GM12892 (cell line): ENCODE measurements around the gene EPN1.

Experiments
- DNase-seq: peaks from one replicate; pipeline ENCODE4 v3.0.0; 2011; ENCODE audit not compliant: insufficient read length
- FAIRE-seq: peaks from 2 replicates; lab custom pipeline; 2011; peaks lifted over from hg19 to GRCh38; lab: Jason Lieb, UNC
- POLR2A ChIP-seq: IDR thresholded peaks from 2 replicates; pipeline ENCODE4 v1.6.1; 2011; ENCODE audit warnings: low read depth, low read length, control low read depth
- POLR2AphosphoS5 ChIP-seq: IDR thresholded peaks from 2 replicates; pipeline ENCODE4 v1.6.1; 2011; ENCODE audit warnings: low read depth, low read length, control low read depth
- TAF1 ChIP-seq: IDR thresholded peaks from 2 replicates; pipeline ENCODE4 v1.6.1; 2011; ENCODE audit warnings: low read depth, mild to moderate bottlenecking, control low read depth, low read length, borderline replicate concordance

Gene EPN1

DNA sequence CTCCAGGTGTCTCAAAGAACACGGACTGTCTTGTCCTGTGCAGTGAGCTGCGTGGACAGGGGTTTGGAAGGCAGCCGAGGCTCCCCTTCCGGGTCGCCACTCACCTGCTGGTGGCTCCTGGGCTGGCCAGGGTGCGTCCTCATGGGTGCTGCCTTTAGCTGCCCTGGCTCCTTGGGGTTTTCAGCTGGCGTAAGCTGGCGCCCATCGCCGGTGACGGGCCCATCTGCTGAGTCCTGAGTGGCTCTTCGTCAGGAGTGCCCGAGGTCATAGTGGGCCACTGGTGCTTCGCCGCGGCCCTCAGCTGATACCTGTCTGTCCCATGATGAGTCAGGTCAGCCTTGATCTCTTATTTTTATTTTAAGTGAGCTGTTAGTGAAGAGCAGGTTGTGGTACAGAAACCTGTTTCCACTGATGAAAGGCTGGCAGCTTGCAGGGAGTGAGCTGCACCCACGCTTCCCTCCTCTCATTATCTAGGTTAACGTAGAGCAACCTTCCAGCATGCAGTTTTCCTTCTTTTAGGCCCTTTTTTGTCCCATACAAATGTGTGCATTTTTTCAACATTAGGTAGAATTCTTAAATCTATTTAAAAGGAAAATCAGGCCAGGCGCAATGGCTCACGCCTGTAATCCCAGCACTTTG is 18.4 kb downstream of the EPN1 start:
- FAIRE-seq (no peak), DNase-seq (no peak)
- TF ChIP-seq TAF1 (no peak), POLR2A (no peak), POLR2AphosphoS5 (no peak)

DNA sequence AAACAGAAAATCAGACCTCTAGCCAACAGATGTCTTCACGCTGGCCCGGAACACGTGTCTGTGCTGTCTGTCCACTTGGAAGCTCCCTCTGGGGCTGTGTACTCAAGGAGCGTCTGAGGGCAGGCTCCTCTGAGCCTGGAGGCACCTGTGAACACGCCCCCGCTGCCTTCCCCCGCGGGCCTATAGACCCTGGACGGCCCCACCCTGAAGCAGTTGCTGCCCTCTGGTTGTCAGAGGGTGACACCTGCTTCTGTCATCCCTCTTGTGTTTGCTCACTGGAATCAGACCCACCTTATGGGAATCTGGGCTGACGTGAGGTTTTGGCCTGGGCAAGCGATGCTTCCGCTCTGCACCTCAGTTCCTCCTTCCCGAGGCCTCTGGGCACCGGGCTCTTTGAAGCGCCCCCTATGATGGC is 19.2 kb downstream of the EPN1 start:
- DNase-seq (no peak), FAIRE-seq (no peak)
- TF ChIP-seq POLR2A (no peak), TAF1 (no peak), POLR2AphosphoS5 (no peak)

GRCh38 chr19:55694656-55695491 is 19.8 kb downstream of the EPN1 start:
- no peak for FAIRE-seq
- DNase-seq = no peak
- TF ChIP-seq POLR2A (no peak), TAF1 (no peak), POLR2AphosphoS5 (no peak)

DNA sequence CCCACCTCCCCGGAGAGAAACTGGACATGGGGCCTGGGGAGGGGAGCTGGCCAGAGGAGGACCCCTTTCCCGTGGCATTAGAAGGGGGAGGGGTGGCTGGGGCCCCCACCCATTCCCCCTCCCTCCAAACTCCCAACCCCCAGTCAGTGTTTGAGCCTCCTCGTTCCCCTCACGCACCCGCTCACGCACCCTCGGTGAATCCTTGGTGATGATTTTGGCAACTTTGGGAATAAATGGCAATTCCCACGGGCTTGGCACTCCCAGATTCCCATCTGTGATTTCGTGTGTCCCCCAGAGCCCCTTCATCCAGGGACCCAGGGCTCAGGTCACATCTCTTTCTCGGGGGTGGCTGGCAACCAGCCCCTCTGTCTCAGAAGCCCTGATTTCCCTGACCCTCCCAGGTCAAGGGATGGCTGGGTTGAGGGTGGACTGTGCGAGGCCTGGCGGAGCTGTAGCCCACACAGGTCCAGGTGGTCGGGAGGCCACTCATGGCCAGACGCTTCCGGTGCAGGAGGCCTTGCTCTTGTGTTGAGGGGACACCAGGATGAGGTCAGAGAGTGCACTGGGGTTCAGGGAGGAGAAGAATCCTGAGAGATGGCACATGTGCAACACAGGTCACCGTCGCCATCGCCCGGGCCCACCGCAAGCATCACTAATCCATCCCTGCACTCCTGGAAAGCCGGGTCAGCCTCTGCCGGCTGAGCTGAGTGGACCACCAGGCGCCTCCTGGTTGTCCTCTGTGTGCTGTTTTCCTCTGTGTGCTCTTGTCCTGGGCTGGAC is 20.7 kb downstream of the EPN1 start:
- TF ChIP-seq POLR2AphosphoS5 (no peak), POLR2A (no peak), TAF1 (no peak)
- no peak for FAIRE-seq
- no peak for DNase-seq

DNA sequence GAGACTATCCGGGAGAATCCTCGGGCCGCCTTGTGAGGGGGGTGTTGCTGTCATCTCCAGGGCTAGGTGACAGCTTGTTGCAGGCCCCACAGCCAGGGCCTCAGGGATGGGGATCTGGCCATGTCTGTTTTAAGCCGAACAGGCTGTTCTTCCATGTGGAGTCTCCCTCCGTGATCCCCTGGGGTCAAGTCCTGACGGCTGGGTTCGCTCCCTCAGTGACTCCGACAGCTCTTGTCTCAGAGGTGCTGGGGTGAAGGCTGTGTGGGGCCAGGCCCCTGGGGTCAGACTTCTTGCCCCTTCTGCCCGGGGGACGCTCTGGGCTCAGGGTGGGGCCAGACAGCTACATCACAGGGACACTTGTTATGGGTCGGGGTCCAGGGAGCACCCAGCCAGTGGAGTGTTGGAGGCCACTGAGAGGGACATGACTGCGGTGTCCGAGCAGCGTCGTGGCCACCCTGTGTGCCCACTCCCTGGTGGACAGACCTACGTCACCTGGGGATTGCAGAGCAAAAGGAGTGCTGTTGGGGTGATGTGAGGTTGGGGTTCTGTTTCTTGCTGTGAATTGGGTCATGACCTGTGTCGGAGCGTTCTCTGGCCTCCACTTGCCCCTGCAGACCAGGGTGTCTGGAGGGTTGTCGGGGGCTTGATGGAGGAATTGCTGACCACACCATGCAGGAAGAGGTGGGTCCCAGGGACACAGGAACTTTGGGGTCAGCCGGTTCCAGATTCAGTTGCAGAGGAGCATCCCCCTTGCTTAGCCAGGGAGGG is 21.5 kb downstream of the EPN1 start:
- DNase-seq (no peak), FAIRE-seq (no peak)
- no peak for TF ChIP-seq TAF1
- TF ChIP-seq POLR2A = no peak
- no peak for TF ChIP-seq POLR2AphosphoS5

- DNase-seq (no peak), FAIRE-seq (no peak)
- TF ChIP-seq POLR2AphosphoS5 (no peak), TAF1 (no peak), POLR2A (no peak)
Measured at GRCh38 chr19:55697069-55697440, 22.0 kb downstream of the EPN1 start.

DNA sequence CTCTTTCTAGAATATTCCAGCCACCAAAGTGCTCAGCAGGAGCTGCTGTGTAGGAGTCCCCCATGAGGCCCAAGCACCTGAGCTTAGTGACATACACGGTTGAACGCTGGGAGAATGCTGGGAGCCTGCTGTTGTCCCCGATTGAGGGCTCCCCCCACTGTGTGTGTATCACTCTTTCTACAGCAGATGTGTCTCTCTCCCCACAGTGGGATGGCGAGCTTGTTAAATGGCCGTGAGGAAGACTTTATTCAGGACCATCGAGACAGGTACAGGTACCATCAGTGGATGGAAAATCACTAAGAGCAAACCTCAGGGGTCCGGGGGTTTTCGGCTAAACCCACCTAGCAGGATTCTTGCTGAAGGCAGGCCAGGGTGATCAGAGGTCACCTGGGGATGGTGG is 22.7 kb downstream of the EPN1 start:
- TF ChIP-seq TAF1 = no peak
- 0 out of 2 replicates have a peak, but pooled peaks have one; percentile 8 for TF ChIP-seq POLR2AphosphoS5
- TF ChIP-seq POLR2A = no peak
- FAIRE-seq (no peak), DNase-seq (no peak)

DNA sequence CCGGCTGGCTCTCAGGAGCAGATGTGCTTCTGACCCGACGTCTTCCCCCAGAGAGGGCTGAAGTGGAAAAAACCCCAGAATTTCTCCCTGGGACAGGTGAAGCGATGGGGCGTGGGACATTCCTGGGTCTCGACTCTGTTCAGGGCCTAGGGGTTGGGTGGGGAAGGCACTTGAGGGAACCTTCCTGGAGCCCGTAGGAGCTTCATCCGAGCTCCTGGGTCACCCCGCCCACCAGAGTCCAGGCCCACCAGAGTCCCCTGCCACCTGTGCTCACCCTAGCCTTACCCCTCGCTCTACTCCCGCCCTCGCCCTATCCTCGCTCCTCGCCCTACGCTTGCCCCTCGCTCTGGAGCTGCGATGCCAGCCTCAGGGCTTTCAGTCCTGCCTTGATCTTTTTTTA is 23.2 kb downstream of the EPN1 start:
- FAIRE-seq (no peak), DNase-seq (no peak)
- TF ChIP-seq POLR2AphosphoS5 = no peak
- TF ChIP-seq TAF1 = no peak
- TF ChIP-seq POLR2A = no peak

DNA sequence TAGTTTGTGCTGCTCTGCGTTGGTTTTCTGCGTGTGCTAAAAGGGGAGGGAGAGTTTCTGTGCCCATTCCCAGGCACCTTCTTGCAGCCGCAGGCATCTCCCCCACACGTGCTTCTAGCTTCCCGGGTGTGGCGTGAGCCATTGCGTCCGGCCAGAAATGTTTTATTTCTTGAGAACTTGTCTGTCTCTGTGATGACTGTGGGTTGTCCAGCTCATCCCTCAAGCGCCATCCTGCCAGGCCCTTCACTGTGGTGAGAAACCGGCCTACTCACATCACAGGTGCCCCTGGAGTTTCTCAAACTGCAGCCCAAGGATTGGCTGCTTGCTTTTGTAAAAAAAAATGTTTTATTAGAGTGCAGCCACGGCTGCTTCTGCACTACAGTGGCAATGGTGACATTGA is 24.2 kb downstream of the EPN1 start:
- FAIRE-seq (no peak), DNase-seq (no peak)
- no peak for TF ChIP-seq POLR2A

DNA sequence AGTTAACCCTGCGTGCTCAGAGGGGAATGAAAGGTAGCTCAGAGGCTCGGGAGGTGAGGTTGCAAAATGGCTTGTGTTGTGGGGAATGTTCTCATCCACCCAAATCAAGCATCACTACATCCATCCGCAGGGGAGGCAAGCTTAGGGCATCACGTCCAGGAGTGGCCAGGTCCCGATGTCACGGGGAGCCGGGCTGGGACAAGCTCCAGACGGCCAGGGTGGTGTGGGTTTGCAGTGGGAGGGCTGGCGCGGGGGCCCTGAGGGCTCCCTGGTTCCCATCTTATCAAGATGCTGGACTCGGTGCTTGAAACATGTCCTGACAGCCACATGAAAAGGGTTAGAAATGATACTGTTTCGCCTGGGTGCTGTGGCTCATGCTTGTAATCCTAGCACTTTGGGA is 25.8 kb downstream of the EPN1 start:
- FAIRE-seq (no peak), DNase-seq (no peak)
- no peak for TF ChIP-seq TAF1
- no peak for TF ChIP-seq POLR2AphosphoS5
- TF ChIP-seq POLR2A = no peak
